Measurements from ENCODE around the gene PPP1R9A. TPM values are rescaled to one million over a fixed set of nuclear protein-coding genes. Genes with fewer than 3 reads are reported as not detected.

PPP1R9A gene
- total RNA-seq, 1 donor from 2014 or later = 1.3 TPM

GRCh38 chr7:95011146-95011928 lies 103.9 kb downstream of the PPP1R9A start:
- Mint-ChIP-seq H3K27me3 (no peaks in the 10 kb centered on the region), H3K4me1 (no peaks in the 10 kb centered on the region), H3K36me3 (ENCODE audit: low read depth) (no peaks in the 10 kb centered on the region), H3K27ac (no peak overlapping the region), H3K4me3 (no peak overlapping the region), H3K9me3 (no peaks in the 10 kb centered on the region)
- ChIA-PET CTCF (no interaction called here), POLR2A (no interaction called here)
- intact Hi-C loops (cut with micrococcal nuclease) = no loop called here
- ATAC-seq (ENCODE audit: low read depth) (no peak), DNase-seq (no peak)
- TF ChIP-seq CTCF (IDR thresholded peaks at IDR 0.05) = no peak

- Mint-ChIP-seq H3K36me3 (ENCODE audit: low read depth) (no peaks in the 10 kb centered on the region), H3K4me3 (no peak overlapping the region), H3K4me1 (no peaks in the 10 kb centered on the region), H3K27ac (no peak overlapping the region), H3K9me3 (no peaks in the 10 kb centered on the region), H3K27me3 (peaks cover 2% of the 10 kb centered on the region)
- no peak for DNase-seq
- TF ChIP-seq CTCF (IDR thresholded peaks at IDR 0.05) = no peak
- intact Hi-C loops (cut with micrococcal nuclease) = no loop called here
- no peak for ATAC-seq (ENCODE audit: low read depth)
- ChIA-PET CTCF (no interaction called here), POLR2A (no interaction called here)
Measured at GRCh38 chr7:95011995-95012394, 104.6 kb downstream of the PPP1R9A start.

- CTCF ChIA-PET = no interaction called here
- ATAC-seq (ENCODE audit: low read depth) = no peak
- H3K4me3 Mint-ChIP-seq = no peak overlapping the region
- peaks cover 2% of the 10 kb centered on the region for H3K9me3 Mint-ChIP-seq
- TF ChIP-seq CTCF (IDR thresholded peaks at IDR 0.05) = no peak
- H3K27me3 Mint-ChIP-seq = peaks cover 2% of the 10 kb centered on the region
- no peaks in the 10 kb centered on the region for H3K36me3 Mint-ChIP-seq (ENCODE audit: low read depth)
- POLR2A ChIA-PET = no interaction called here
- H3K4me1 Mint-ChIP-seq = no peaks in the 10 kb centered on the region
- no peak overlapping the region for H3K27ac Mint-ChIP-seq
- intact Hi-C loops (cut with micrococcal nuclease) = no loop called here
- no peak for DNase-seq
Measured at GRCh38 chr7:95018021-95018420, 110.6 kb downstream of the PPP1R9A start.

- intact Hi-C loops (cut with micrococcal nuclease) = no loop called here
- DNase-seq (no peak), ATAC-seq (ENCODE audit: low read depth) (no peak)
- ChIA-PET CTCF (no interaction called here), POLR2A (no interaction called here)
- no peaks in the 10 kb centered on the region for H3K27me3 Mint-ChIP-seq
- no peak for TF ChIP-seq CTCF (IDR thresholded peaks at IDR 0.05)
- no peak overlapping the region for H3K4me3 Mint-ChIP-seq
- H3K9me3 Mint-ChIP-seq = peaks cover 11% of the 10 kb centered on the region
- no peak overlapping the region for H3K27ac Mint-ChIP-seq
- H3K4me1 Mint-ChIP-seq = no peaks in the 10 kb centered on the region
- H3K36me3 Mint-ChIP-seq (ENCODE audit: low read depth) = no peaks in the 10 kb centered on the region
Measured at GRCh38 chr7:95026018-95026417, 118.6 kb downstream of the PPP1R9A start.

GRCh38 chr7:95026421-95027072 lies 119.2 kb downstream of the PPP1R9A start:
- CTCF ChIA-PET = no interaction called here
- no peak overlapping the region for H3K4me3 Mint-ChIP-seq
- H3K27me3 Mint-ChIP-seq = no peaks in the 10 kb centered on the region
- no peaks in the 10 kb centered on the region for H3K36me3 Mint-ChIP-seq (ENCODE audit: low read depth)
- no peak overlapping the region for H3K27ac Mint-ChIP-seq
- no peak for TF ChIP-seq CTCF (IDR thresholded peaks at IDR 0.05)
- no peaks in the 10 kb centered on the region for H3K4me1 Mint-ChIP-seq
- peaks cover 11% of the 10 kb centered on the region for H3K9me3 Mint-ChIP-seq
- DNase-seq (no peak), ATAC-seq (ENCODE audit: low read depth) (no peak)
- intact Hi-C loops (cut with micrococcal nuclease) = no loop called here
- POLR2A ChIA-PET = no interaction called here

Data from activated B cell treated with CpG ODN at 0.5 μM for 24 hours (primary cell).